Measurements from ENCODE around the gene MACROH2A1.

DNA sequence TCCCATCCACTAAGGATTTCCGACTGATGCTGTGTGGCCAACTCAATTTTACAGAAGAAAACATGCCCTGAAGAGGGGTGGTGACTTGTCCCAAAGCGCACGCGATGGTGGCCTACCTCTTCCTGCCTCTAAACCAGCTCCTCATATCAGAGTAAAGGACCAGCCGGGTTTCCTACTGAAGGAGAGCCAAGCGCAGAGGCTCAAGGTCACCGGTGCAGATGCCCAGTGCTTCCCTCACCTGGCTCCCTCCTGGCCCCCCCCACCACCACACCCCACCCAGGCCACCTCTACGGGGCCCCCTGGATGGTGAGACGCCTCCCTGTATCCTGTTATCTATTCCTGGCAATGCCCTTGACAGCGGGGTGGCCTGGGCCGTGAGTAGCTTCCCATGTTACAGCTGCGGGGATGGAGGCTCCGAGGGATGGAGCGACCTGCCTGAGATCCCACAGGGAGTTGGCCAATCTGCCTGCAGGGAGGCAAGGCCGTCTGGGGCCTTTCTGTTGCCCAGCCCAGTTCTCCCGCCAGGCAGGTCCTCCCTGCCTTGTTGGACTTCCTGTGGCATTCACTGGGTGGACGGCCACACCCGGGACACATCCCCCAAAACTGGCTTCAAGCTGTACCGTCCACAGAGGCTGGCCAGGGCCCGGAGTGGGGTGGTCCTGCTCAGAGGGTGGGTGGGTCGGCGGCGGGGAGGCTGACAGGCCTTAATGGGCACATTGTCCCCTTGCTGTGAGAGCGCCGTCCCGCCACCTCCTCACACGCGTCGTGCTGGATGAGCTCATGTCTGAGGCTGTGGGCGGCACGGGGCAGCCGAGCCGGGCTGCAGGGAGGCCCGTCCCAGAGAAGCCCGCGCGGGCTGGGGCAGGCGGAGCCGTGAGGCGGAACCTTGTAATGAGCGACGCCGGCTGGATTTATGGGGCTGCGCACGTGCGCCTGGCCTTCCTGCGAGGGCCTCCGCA, 72.5 kb downstream of the MACROH2A1 start:
- TF ChIP-seq POLR2A (IDR thresholded peaks at IDR 0.05), result no peak
- TF ChIP-seq, protein P1, sequence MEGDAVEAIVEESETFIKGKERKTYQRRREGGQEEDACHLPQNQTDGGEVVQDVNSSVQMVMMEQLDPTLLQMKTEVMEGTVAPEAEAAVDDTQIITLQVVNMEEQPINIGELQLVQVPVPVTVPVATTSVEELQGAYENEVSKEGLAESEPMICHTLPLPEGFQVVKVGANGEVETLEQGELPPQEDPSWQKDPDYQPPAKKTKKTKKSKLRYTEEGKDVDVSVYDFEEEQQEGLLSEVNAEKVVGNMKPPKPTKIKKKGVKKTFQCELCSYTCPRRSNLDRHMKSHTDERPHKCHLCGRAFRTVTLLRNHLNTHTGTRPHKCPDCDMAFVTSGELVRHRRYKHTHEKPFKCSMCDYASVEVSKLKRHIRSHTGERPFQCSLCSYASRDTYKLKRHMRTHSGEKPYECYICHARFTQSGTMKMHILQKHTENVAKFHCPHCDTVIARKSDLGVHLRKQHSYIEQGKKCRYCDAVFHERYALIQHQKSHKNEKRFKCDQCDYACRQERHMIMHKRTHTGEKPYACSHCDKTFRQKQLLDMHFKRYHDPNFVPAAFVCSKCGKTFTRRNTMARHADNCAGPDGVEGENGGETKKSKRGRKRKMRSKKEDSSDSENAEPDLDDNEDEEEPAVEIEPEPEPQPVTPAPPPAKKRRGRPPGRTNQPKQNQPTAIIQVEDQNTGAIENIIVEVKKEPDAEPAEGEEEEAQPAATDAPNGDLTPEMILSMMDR (IDR thresholded peaks at IDR 0.05), result no peak
